GM21786 (cell line): ENCODE data around the gene SAE1.
"Not testable (repeated sequence)": the region's sequence is repeated elsewhere in the genome, so short reads cannot be mapped to it uniquely, and the experiment has no call there.

Source experiments
- ATAC-seq: cut with Tn5 transposase; IDR thresholded peaks from one replicate; pipeline ENCODE4 v1.9.1; 2021; ENCODE audit not compliant: unreplicated experiment

SAE1 gene

DNA sequence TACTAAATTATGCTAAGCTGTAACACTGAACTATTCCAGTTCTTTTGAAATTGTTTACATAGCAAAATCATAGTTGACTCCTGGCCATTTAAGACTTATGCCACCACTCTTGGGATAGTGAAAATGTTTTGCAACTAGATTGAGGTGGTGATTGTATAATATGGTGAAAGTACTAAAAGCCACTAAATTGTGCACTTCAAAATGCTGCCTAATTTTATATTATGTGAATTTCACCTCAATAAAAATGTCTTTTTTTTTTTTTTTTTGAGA, 5.0 kb upstream of the SAE1 start:
- ATAC-seq, result no peak

DNA sequence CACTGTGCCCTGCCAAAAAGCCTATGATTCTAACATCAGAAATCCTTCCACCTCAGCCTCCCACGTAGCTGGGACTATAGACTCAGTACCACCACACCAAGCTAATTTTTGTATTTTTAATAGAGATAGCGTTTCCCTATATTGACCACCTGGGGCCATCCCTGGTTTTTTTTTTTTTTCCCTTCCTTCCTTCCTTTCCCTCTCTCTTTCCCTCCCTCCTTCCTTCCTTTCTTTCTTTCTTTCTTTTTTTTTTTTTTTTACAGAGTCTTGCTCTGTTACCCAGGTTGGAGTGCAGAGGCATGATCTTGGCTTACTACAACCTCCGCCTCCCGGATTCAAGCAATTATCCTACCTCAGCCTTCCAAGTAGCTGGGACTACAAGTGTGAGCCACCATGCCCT, 1.1 kb upstream of the SAE1 start:
- ATAC-seq, result no peak

- no peak for ATAC-seq
Observed at GRCh38 chr19:47130120-47130588, 481 bp upstream of the SAE1 start.

GRCh38 chr19:47132194-47132852, 1.7 kb downstream of the SAE1 start:
- ATAC-seq, result no peak

GRCh38 chr19:47133021-47133471, 2.4 kb downstream of the SAE1 start:
- no peak for ATAC-seq

GRCh38 chr19:47134545-47134944, 3.9 kb downstream of the SAE1 start:
- ATAC-seq, result no peak

GRCh38 chr19:47135156-47135555, 4.5 kb downstream of the SAE1 start:
- ATAC-seq, result no peak

- ATAC-seq, result not testable (repeated sequence)
Observed at GRCh38 chr19:47141252-47141651, 10.6 kb downstream of the SAE1 start.

- ATAC-seq, result no peak
Observed at GRCh38 chr19:47141695-47142094, 11.1 kb downstream of the SAE1 start.

- no peak for ATAC-seq
Observed at GRCh38 chr19:47142779-47143178, 12.1 kb downstream of the SAE1 start.

DNA sequence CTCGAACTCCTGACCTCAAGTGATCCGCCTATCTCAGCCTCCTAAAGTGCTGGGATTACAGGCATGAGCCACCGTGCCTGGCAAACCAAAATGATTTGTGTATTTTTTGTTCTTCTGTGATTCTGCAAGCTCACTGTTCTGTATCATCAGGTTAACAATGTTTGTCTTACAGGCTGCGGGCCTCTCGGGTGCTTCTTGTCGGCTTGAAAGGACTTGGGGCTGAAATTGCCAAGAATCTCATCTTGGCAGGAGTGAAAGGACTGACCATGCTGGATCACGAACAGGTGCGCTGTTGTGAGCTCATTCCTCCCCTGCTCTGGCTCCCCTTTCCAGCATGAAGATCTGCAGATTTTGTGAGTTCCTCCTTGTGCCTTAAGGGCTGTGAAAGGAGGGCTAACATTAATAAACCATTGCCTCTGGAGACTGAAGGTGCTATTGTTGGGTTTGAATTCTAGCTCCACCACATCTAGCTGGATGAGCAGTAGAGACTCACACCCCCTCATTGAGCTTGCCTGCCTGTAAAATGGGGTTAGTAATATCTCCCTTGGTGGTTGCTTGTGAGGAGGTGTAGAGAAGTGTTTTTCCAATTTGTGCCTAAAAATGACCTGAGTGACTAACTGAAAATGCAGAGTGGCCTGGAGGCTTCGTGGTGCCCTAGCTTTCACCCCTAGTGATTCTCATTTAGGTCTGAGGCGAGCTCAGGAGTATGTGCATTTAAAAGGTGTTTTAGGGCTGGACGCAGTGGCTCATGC, 12.9 kb downstream of the SAE1 start:
- no peak for ATAC-seq

DNA sequence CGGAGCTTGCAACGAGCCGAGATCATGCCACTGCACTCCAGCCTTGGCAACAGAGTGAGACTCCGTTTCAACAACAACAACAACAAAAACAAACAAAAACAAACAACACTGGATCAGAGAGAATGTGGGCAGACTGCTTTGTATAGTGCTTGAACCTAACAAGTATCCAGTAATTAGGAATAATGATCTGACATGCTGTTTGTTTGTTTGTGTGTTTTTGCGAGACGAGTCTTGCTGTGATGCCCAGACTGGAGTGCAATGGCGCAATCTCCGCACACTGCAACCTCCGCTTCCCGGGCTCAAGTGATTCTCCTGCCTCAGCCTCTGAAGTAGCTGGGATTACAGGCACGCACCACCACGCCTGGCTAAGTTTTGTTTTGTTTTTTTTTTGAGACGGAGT, 14.0 kb downstream of the SAE1 start:
- no peak for ATAC-seq

DNA sequence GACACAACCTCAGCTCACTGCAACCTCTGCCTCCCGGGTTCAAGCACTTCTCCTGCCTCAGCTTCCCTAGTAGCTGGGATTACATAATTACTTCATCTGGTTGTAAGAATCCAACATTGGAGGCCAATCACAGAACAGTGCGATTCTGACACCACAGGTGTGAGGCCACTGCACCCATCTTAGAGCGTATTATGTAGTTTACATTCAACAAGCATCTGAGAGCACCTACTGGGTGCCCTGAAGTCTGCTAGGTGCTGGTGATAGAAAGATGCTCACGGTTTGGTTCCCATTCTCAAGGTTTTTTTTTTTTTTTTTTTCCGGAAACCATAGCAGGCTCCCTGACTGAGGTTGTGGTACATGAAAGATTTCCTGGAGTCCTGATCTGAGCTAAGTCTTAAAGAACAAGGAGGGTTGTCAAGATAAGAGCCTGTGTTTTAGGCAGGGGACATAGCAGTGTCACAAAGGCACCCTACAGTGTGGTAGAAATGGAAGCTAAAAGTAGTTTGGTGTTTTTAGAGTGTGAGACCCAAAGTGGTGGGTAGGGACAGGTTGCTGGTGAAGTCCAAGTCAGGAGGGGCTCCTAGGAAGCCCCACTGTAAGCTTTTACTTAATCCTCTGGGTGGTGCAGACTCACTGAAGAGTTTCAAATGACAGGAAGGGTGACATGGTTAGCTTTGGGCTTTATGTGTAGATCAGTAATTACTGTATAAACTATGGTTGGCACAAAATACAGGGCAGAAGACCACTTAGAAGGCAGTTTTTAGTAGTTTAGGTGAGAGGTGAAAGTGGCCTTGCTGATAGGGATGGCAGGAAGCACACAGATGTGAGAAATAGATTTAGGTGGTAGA, 15.2 kb downstream of the SAE1 start:
- no peak for ATAC-seq

DNA sequence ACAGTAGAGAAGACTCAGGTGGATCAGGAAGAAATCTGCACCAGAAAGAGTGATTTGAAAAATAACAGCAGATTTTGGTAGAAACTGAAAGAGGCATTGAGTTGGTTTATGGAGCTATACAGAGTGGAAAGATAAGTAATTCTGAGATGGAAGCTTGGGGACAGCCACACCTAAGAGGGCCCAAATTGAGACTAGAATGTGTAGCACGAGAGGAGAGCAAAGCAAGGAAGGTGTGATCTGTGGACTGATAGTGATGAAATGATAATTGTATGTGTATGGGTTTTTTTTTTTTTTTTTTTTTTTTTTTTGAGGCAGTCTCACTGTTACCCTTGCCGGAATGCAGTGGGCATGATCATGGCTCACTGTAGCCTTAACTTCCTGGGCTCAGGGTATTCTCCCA, 16.3 kb downstream of the SAE1 start:
- no peak for ATAC-seq

GRCh38 chr19:47151627-47152026, 21.0 kb downstream of the SAE1 start:
- no peak for ATAC-seq

- ATAC-seq, result no peak
Observed at GRCh38 chr19:47152205-47152604, 21.6 kb downstream of the SAE1 start.

DNA sequence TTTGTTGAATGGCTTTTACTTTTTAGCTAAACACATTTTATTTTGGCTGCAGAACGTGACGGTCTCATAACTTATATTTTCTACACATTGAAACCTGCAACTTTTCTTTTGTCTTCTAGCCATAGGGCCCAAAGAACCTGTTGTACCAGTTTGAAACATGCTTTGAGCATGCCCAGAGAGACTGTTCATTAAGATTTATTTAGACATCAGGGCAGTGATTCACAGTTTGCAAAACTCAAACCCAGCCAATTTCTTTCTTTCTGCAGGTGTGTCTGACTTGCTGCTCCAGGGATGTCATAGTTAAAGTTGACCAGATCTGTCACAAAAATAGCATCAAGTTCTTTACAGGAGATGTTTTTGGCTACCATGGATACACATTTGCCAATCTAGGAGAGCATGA, 22.0 kb downstream of the SAE1 start:
- ATAC-seq, result no peak

DNA sequence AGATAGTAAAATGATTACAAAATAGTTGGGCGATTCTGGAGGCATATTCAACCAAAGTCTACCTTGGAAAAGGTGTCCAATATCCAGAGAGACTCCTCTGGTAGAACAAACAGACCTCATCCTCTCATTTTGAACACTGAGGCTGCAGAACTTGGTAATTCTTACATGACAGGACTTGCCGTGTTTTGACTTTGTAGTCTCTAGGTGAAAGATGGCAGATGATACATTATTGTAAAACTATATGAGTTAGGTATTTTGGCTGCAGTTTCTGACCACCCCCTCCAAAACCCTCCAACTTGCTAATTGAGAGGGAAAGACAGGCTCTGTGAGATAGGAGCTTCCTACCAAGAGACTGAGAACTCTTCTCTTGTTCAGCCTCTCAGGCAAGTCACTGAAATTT, 22.6 kb downstream of the SAE1 start:
- no peak for ATAC-seq

GRCh38 chr19:47155148-47155547, 24.5 kb downstream of the SAE1 start:
- no peak for ATAC-seq

DNA sequence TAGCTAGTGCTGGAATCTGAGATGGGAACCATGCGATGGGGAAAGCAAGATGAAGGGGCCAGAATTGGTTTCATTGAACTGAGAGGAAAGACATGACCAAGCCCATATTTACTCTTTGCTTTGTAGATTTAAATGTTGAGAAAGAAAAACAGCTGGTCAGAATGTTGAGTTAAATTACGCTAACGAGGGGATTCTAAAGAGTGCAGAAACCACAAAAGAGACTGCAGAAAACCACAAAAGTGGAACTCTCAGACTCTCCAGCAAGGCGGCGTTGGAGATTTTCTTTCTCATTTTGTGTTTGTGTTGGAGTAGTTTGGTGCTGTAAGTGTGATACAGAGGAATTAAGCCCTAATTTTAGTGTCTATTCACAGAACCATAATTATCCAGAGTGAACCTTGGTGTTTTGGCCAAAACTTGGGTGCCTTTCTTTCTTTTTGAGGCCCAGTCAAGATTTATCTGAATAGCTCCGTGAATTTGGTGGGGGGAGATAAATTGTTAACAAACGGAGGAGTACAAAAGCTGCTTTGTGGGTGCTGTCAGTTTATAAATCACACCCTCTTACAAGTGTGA, 26.3 kb downstream of the SAE1 start:
- no peak for ATAC-seq
